Transverse colon (tissue), 3 donors: Measurements from ENCODE around the gene FXN.

Source experiments
- CTCF ChIP-seq, 5 experiments: fragments of 200-600 bp in 3 of 5; fragments of 450-650 bp in 2 of 5; sonication (generic) in 3 of 5; IDR thresholded peaks; 1 replicate in 2 of 5; 2 replicates in 3 of 5; pipeline ENCODE4 v1.5.1; 2016 to 2017; ENCODE audit warnings: antibody characterized with exemption in 5 of 5, inconsistent platforms in 3 of 5, mild to moderate bottlenecking in 2 of 5, moderate library complexity in 1 of 5
- EP300 ChIP-seq: sonication (generic); formaldehyde crosslinking; IDR thresholded peaks from one replicate; pipeline ENCODE4 v1.6.1; 2017; ENCODE audit warnings: antibody characterized with exemption, low read depth
- POLR2A ChIP-seq: fragments of 450-650 bp; IDR thresholded peaks from one replicate; pipeline ENCODE4 v1.6.1; 2016; ENCODE audit warnings: antibody characterized with exemption, mild to moderate bottlenecking, moderate library complexity

DNA sequence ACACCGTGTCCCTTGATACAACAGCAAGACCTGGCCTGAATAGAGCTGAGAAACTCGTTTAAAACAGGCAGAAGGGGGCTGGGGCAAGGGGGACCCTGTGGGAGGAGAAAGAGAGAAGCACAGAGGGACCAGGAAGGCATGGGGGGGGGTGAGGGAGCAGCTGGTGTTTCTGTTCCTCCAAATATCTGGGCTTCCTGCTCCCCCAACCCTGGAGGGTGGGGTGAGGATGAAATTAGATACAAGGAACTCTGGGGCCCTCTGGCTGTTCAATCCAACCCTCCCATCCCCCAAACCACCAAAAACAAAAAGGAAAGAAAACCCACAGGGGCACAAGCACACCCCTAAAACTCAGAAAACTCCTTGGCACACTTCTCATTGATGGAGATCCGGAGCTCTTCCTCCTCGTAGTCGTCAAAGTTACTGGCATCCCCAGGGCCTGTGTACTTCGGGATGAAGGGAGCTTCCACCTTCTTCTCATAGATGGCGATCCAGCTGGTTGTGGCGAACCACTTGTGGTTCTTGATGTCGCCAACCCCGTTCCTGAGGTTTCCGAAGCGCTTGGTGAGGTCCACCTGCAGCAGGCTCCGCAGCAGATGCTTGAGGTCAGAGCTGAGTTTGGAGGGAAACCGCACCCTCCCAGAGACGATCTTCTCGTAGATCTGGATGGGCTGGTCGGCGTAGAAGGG lies 22.7 kb upstream of the FXN start:
- TF ChIP-seq POLR2A (no peak), CTCF (IDR thresholded peaks at IDR 0.05) (no peak), EP300 (no peak)
